H9 (cell line): ENCODE data around the gene IREB2. TPM values are rescaled to one million over a fixed set of nuclear protein-coding genes. Genes with fewer than 3 reads are reported as not detected.

Experiments
- DNase-seq: peaks from one replicate; pipeline ENCODE4 v3.0.0-alpha.2; 2017
- H2AFZ ChIP-seq: one replicate; pipeline ENCODE4 v1.6.1; 2013; ENCODE audit warnings: mild to moderate bottlenecking, low read length, control low read depth, moderate library complexity
- H2AK5ac ChIP-seq: 2 replicates; pipeline ENCODE4 v1.6.1; 2013; ENCODE audit warnings: low read length, control low read depth, mixed read lengths; ENCODE audit not compliant: insufficient read length
- H2BK120ac ChIP-seq: one replicate; pipeline ENCODE4 v1.6.1; 2013; ENCODE audit warnings: low read depth, mild to moderate bottlenecking, low read length, control low read depth, inconsistent platforms; ENCODE audit not compliant: poor library complexity, severe bottlenecking
- H2BK12ac ChIP-seq: 2 replicates; pipeline ENCODE4 v1.6.1; 2013; ENCODE audit warnings: low read length, control low read depth, mixed read lengths, low read depth; ENCODE audit not compliant: insufficient read length
- H2BK15ac ChIP-seq: 2 replicates; pipeline ENCODE4 v1.6.1; 2013; ENCODE audit warnings: low read depth, low read length, control low read depth
- H2BK20ac ChIP-seq: one replicate; pipeline ENCODE4 v1.6.1; 2013; ENCODE audit warnings: low read depth, mild to moderate bottlenecking, low read length, control low read depth, inconsistent platforms; ENCODE audit not compliant: poor library complexity, severe bottlenecking
- H2BK5ac ChIP-seq: 2 replicates; pipeline ENCODE4 v1.6.1; 2013; ENCODE audit warnings: low read length, control low read depth, mixed read lengths; ENCODE audit not compliant: insufficient read length
- H3K14ac ChIP-seq: 2 replicates; pipeline ENCODE4 v1.6.1; 2013; ENCODE audit warnings: low read length, control low read depth; ENCODE audit not compliant: insufficient read depth
- H3K18ac ChIP-seq: 2 replicates; pipeline ENCODE4 v1.6.1; 2013; ENCODE audit warnings: low read depth, mild to moderate bottlenecking, mixed read lengths, low read length, control low read depth; ENCODE audit not compliant: insufficient read length
- H3K23ac ChIP-seq: 2 replicates; pipeline ENCODE4 v1.6.1; 2013; ENCODE audit warnings: low read length, control low read depth, mixed read lengths, low read depth; ENCODE audit not compliant: insufficient read length
- H3K23me2 ChIP-seq: 2 replicates; pipeline ENCODE4 v1.6.1; 2013; ENCODE audit warnings: low read depth, mild to moderate bottlenecking, mixed read lengths, low read length, control low read depth; ENCODE audit not compliant: insufficient read length, poor library complexity, severe bottlenecking
- H3K27ac ChIP-seq: 2 replicates; pipeline ENCODE4 v1.5.1; 2013; ENCODE audit warnings: low read length, control low read depth, mixed read lengths, low read depth; ENCODE audit not compliant: insufficient read length
- H3K27me3 ChIP-seq: 2 replicates; pipeline ENCODE4 v1.6.1; 2013; ENCODE audit warnings: low read length, control low read depth, inconsistent platforms; ENCODE audit not compliant: insufficient read depth
- H3K4ac ChIP-seq: 2 replicates; pipeline ENCODE4 v1.6.1; 2013; ENCODE audit warnings: low read depth, mild to moderate bottlenecking, control low read depth, inconsistent platforms, low read length, moderate library complexity
- H3K4me1 ChIP-seq: 2 replicates; pipeline ENCODE4 v1.6.1; 2013; ENCODE audit warnings: low read length, control low read depth, inconsistent platforms; ENCODE audit not compliant: insufficient read depth
- H3K4me2 ChIP-seq: 2 replicates; pipeline ENCODE4 v1.6.1; 2013; ENCODE audit warnings: low read length, control low read depth, mixed read lengths; ENCODE audit not compliant: insufficient read length, insufficient read depth
- H3K56ac ChIP-seq: 2 replicates; pipeline ENCODE4 v1.6.1; 2013; ENCODE audit warnings: low read depth, mild to moderate bottlenecking, mixed read lengths, low read length, control low read depth; ENCODE audit not compliant: insufficient read length
- H3K79me1 ChIP-seq: 2 replicates; pipeline ENCODE4 v1.6.1; 2013; ENCODE audit warnings: low read depth, mild to moderate bottlenecking, moderate library complexity, low read length, control low read depth, inconsistent platforms; ENCODE audit not compliant: insufficient read depth, poor library complexity, severe bottlenecking
- H3K79me2 ChIP-seq: 2 replicates; pipeline ENCODE4 v1.6.1; 2013; ENCODE audit warnings: low read length, control low read depth, inconsistent platforms; ENCODE audit not compliant: insufficient read depth
- H3K9ac ChIP-seq: 2 replicates; pipeline ENCODE4 v1.6.1; 2013; ENCODE audit warnings: low read length, control low read depth, mixed read lengths; ENCODE audit not compliant: insufficient read length; ENCODE audit errors: extremely low read depth
- H3K9me3 ChIP-seq: one replicate; pipeline ENCODE4 v1.6.1; 2013; ENCODE audit warnings: low read depth, low read length, inconsistent platforms; ENCODE audit not compliant: control insufficient read depth
- H3T11ph ChIP-seq: one replicate; pipeline ENCODE4 v1.6.1; 2013; ENCODE audit warnings: mild to moderate bottlenecking, low read length, control low read depth, inconsistent platforms
- H4K20me1 ChIP-seq: one replicate; pipeline ENCODE4 v1.6.1; 2013; ENCODE audit not compliant: control insufficient read depth, insufficient read length, insufficient read depth
- H4K5ac ChIP-seq: 2 replicates; pipeline ENCODE4 v1.6.1; 2013; ENCODE audit warnings: low read depth, mild to moderate bottlenecking, mixed read lengths, low read length, control low read depth; ENCODE audit not compliant: insufficient read length
- H4K8ac ChIP-seq: replicated peaks from 2 replicates; pipeline ENCODE4 v1.6.1; 2013; ENCODE audit warnings: low read length, control low read depth, mixed read lengths, low read depth; ENCODE audit not compliant: insufficient read length
- H4K91ac ChIP-seq: 2 replicates; pipeline ENCODE4 v1.6.1; 2013; ENCODE audit warnings: low read depth, mild to moderate bottlenecking, moderate library complexity, mixed read lengths, low read length, control low read depth; ENCODE audit not compliant: insufficient read length
- H3K27ac Mint-ChIP-seq, 3 experiments: 2 replicates in 2 of 3; 3 replicates in 1 of 3; pipeline ENCODE4 v1.8.0; 2020 to 2021; ENCODE audit warnings: mixed read lengths in 3 of 3, mild to moderate bottlenecking in 1 of 3, moderate library complexity in 1 of 3
- H3K27me3 Mint-ChIP-seq: 2 replicates; pipeline ENCODE4 v1.8.0; 2021; ENCODE audit warnings: low read depth, mild to moderate bottlenecking, moderate library complexity, mixed read lengths
- H3K36me3 Mint-ChIP-seq, 3 experiments: 2 replicates in 2 of 3; 3 replicates in 1 of 3; pipeline ENCODE4 v1.8.0; 2020 to 2021; ENCODE audit warnings: low read depth in 3 of 3, mixed read lengths in 3 of 3; ENCODE audit not compliant: insufficient read depth in 1 of 3
- H3K4me1 Mint-ChIP-seq, 2 experiments: 2 replicates each; pipeline ENCODE4 v1.8.0; 2020; ENCODE audit warnings: mixed read lengths in 2 of 2
- H3K4me3 Mint-ChIP-seq, 2 experiments: 2 replicates in 1 of 2; 3 replicates in 1 of 2; pipeline ENCODE4 v1.8.0; 2020 to 2021; ENCODE audit warnings: mild to moderate bottlenecking in 2 of 2, mixed read lengths in 2 of 2, moderate library complexity in 1 of 2
- H3K9me3 Mint-ChIP-seq, 2 experiments: 2 replicates in 1 of 2; 3 replicates in 1 of 2; pipeline ENCODE4 v1.8.0; 2020; ENCODE audit warnings: mild to moderate bottlenecking in 2 of 2, mixed read lengths in 2 of 2, moderate library complexity in 1 of 2
- WGBS: extraction: QIAGEN DNeasy Blood & Tissue Kit; methylation state at CpG from one replicate; pipeline ENCODE4 v1.1.7; 2013; ENCODE audit warnings: missing lambda C conversion rate, low lambda C conversion rate, mixed read lengths; ENCODE audit not compliant: insufficient read length; ENCODE audit errors: extremely low coverage; 5-methylcytosine and 5-hydroxymethylcytosine counted together
- total RNA-seq: library from RNA; stranded (reverse); gene quantifications from 2 replicates; pipeline ENCODE4 v1.2.1, GENCODE V29; 2021
- TF ChIP-seq, protein P1 (sequence below): fragments of 200-600 bp; sonication (generic); conservative IDR thresholded peaks from 3 replicates; pipeline ENCODE4 v1.8.0; 2021; ENCODE audit warnings: antibody characterized with exemption, mild to moderate bottlenecking

Gene IREB2
- total RNA-seq, 1 experiment from 2014 or later, result 87.6 TPM

DNA sequence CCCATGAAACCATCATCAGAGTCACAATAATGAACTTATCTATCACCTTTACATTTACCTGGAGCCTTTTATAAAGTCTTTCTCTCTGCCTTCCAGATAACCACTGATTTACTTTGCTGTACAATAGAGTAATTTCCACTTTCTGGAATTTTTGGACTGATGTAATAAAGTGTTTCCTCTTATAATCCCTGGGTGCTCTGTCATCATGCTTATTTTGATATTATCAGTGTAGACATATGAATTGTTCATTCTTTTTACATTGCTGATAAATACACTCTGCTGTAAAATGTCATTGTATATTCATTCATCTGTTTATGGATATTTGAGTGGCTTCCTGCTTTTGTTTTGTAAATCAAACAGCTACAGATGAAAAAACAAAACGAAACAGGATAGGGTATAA, 27.0 kb upstream of the IREB2 start:
- Histone ChIP-seq H2BK12ac (no peak overlapping the region), H3K18ac (no peak overlapping the region), H3K23ac (no peak overlapping the region), H2BK15ac (no peak overlapping the region), H3K4me1 (no peaks in the 10 kb centered on the region), H4K91ac (no peak overlapping the region), H2BK120ac (no peak overlapping the region), H3K4ac (no peak overlapping the region), H3K4me2 (no peak overlapping the region), H3K79me1 (no peaks in the 10 kb centered on the region), H3K27me3 (no peaks in the 10 kb centered on the region), H3T11ph (no peak overlapping the region), H3K56ac (no peak overlapping the region), H4K5ac (no peak overlapping the region), H4K8ac (no peak overlapping the region), H2AFZ (no peak overlapping the region), H2BK5ac (no peak overlapping the region), H3K27ac (no peak overlapping the region), H4K20me1 (no peaks in the 10 kb centered on the region), H2BK20ac (no peak overlapping the region), H2AK5ac (no peak overlapping the region), H3K14ac (no peak overlapping the region), H3K23me2 (no peaks in the 10 kb centered on the region), H3K9ac (no peak overlapping the region), H3K9me3 (no peaks in the 10 kb centered on the region), H3K79me2 (no peaks in the 10 kb centered on the region)
- no peak for DNase-seq
- peaks cover 8 to 9% of the 10 kb centered on the region in 2 experiments for H3K4me1 Mint-ChIP-seq
- H3K4me3 Mint-ChIP-seq, result no peak overlapping the region
- no peaks in the 10 kb centered on the region for H3K36me3 Mint-ChIP-seq
- no peak overlapping the region for H3K27ac Mint-ChIP-seq
- no peaks in the 10 kb centered on the region for H3K9me3 Mint-ChIP-seq
- TF ChIP-seq, protein P1, sequence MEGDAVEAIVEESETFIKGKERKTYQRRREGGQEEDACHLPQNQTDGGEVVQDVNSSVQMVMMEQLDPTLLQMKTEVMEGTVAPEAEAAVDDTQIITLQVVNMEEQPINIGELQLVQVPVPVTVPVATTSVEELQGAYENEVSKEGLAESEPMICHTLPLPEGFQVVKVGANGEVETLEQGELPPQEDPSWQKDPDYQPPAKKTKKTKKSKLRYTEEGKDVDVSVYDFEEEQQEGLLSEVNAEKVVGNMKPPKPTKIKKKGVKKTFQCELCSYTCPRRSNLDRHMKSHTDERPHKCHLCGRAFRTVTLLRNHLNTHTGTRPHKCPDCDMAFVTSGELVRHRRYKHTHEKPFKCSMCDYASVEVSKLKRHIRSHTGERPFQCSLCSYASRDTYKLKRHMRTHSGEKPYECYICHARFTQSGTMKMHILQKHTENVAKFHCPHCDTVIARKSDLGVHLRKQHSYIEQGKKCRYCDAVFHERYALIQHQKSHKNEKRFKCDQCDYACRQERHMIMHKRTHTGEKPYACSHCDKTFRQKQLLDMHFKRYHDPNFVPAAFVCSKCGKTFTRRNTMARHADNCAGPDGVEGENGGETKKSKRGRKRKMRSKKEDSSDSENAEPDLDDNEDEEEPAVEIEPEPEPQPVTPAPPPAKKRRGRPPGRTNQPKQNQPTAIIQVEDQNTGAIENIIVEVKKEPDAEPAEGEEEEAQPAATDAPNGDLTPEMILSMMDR, result no peak
- WGBS, result no CpG with 5 or more reads among the region's 1 CpG
- peaks cover 4% of the 10 kb centered on the region for H3K27me3 Mint-ChIP-seq
